Ectodermal cell (in vitro differentiated cells): Measurements from ENCODE around the gene BDH2.

Experiments used
- H3K27ac ChIP-seq: 2 replicates; pipeline ENCODE4 v1.7.0; 2013; ENCODE audit warnings: mild to moderate bottlenecking, low read depth, low read length; ENCODE audit not compliant: insufficient read depth, poor library complexity, severe bottlenecking
- H3K27me3 ChIP-seq: 2 replicates; pipeline ENCODE4 v1.7.0; 2013; ENCODE audit warnings: mild to moderate bottlenecking, low read length; ENCODE audit not compliant: insufficient read depth, control insufficient read depth, poor library complexity, severe bottlenecking
- H3K36me3 ChIP-seq: one replicate; pipeline ENCODE4 v1.7.0; 2013; ENCODE audit warnings: low read length; ENCODE audit not compliant: control insufficient read depth, insufficient read depth
- H3K4me1 ChIP-seq: one replicate; pipeline ENCODE4 v1.7.0; 2013; ENCODE audit warnings: low read length; ENCODE audit not compliant: control insufficient read depth, insufficient read depth
- H3K4me3 ChIP-seq: 2 replicates; pipeline ENCODE4 v1.7.0; 2013; ENCODE audit warnings: low read depth, low read length, control low read depth; ENCODE audit not compliant: insufficient read depth
- H3K9me3 ChIP-seq: 2 replicates; pipeline ENCODE4 v1.7.0; 2013; ENCODE audit warnings: mild to moderate bottlenecking, low read length, moderate library complexity; ENCODE audit not compliant: control insufficient read depth
- WGBS, 2 experiments: methylation state at CpG; one replicate each; pipeline ENCODE4 v1.1.7; 2013; ENCODE audit warnings: missing lambda C conversion rate in 2 of 2; 5-methylcytosine and 5-hydroxymethylcytosine counted together

BDH2 gene

DNA sequence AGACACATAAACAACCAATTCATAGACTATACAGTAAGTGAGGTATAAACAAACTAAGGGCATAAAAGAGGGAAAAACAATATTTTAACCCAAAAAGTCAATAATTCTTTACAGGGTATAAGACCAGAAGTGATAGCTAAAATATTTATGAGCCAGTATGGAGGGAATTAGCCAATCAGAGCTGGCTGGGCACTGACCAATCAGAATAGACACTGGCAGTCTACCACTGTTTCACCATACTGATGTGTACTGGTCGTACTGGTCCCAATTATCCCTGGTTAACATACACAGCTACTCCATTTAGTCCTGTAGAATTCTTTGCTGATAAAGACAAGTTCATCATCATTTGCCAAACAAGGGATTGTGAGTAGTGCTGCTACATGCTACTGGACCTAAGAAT lies 70.3 kb downstream of the BDH2 start:
- Histone ChIP-seq H3K4me1 (no peaks in the 10 kb centered on the region), H3K27ac (no peak overlapping the region), H3K27me3 (no peaks in the 10 kb centered on the region), H3K36me3 (no peaks in the 10 kb centered on the region), H3K4me3 (no peak overlapping the region), H3K9me3 (no peaks in the 10 kb centered on the region)
- WGBS, 2 experiments, result 88 to 93% methylated on average over 1 of the region's 1 CpG
